ENCODE results near the gene KIF3A.

The KIF3A gene

DNA sequence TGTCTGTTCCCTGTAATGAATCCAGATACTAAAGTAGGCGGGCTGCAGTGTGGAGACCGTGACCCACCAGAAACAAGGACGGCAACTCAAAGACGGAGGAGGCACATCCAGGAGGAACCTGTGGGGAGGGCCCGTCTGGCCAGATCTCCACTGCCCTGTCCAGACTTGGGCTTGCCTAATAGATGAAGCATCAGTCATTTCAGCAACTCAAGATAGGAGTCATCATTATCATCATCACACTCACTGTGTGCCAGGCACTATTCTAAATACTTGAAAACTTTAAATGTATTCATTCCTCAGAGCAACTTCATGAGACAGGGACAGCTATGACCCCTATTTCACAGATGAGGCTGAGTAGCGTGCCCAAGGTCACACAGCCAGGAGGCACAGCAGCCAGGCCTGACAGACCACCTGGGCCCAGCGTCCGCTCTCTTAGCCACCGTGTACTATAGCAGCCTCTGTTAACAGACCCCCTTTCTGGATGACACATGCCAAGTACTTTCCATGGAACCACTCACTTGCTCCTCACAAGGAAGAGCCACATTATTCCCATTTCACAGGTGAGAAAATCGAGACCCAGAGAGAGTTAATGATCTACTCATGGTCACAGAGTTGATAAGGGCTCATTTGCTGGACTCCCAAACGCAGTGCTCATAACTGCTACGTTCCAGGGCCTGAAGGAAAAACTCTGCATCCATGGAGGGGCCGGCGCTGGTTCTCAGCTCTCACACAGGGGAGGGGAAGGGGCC, 68.5 kb downstream of the KIF3A start:
- H3K4me3 ChIP-seq (ENCODE audit: low read depth, low read length): no peak overlapping the region
- DNase-seq (ENCODE audit: low read depth): no peak

DNA sequence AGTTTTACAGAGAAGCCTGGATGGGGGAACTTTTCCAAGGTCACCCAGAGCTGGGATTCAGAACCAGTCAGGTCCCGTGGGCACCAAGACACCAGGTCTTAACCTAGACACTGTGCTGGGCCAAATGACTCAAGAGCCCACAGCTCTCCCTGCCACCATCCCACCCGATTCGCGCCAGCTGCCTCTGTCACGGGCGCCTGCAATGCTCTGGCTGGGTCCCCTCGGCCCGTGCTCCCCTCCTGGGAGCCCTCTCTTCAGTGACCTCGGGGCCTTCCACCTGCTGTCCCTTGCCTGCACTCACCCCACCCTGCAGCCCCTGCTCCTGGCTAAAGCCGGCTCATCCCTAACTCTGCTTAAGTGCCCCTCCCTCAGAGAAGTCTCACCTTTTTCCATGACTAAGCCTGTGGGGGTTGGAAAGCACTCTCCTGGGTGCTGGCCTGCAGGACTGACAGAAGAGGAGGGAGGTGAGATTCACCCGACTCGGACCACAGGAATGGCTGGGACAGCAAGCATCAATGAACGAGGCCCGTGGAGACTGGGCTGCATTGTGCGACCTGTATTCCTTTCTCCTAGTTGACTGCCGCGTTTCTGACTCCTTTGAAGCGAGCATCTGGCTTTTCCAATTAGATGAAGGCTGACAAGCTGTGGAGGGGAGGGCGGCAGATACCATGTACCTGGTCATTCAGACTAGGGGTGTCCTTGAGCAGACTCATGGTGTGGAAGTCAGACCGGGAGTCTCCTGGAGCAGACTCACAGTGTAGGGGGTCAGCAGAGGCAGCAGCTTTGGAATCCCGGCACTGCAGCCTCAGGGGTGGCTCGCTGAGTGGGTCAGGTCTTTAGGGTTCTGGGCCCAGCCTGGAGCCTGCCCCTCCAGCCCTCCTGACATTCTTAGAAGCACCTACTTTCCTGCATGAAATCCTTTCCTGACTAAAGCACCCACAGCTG, 69.3 kb downstream of the KIF3A start:
- DNase-seq (ENCODE audit: low read depth): no peak
- no peak overlapping the region for H3K4me3 ChIP-seq (ENCODE audit: low read depth, low read length)

DNA sequence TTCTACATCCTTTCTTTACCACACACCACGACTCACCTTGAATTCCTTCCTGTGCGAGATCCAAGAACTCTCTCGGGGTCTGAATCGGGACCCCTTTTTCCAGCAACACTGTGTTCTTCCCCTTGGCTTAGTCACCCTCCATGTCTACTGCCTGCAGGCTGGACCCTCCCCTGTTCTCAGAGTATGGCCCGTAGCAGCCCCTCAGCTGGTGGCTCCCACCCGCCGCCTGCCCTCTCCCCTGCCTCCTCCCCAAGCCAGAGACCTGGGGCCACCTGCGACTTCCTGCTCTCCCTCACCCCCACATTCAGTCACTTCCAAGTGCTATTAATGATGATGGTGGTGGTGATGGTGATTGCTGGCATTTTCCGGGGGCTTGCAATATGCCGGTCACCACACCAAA, 70.0 kb downstream of the KIF3A start:
- no peak for DNase-seq (ENCODE audit: low read depth)
- no peak overlapping the region for H3K4me3 ChIP-seq (ENCODE audit: low read depth, low read length)

DNA sequence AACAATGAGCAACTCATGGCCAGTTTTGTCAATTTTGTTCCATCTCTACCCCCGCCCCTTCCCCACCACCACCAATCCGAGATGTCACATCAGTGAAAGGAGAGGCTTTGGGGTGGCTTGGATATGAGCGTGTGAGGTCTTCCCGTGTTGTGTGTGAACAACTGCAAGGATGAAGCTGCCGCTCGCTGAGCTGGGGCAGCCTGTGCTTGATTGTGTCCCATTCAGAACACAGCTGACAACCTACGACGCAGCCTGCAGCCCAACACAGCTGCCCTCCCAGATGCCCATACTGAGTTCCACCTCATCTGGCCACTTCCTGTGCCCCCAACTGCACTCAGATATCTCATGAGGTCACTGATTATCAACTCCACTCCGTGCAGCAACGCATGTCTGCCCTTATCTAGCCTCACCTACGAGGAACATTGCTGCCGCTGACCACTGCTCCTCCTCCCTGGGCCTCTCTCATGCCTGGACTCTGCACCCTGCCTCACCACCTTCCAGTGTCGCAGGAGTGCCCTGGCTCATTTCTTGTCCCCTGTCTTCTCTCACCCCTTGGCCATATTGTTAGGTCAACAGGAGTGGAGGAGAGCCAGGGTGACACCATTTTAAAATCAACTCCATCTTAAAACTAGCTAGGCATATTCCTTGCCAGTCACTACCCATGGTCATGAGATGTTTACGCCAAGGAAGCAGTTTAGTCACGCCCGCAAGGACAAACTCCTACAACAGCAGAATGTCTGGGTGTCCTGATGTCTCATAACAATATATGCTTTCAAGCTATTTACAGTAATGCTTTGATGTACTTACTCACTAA, 70.8 kb downstream of the KIF3A start:
- H3K4me3 ChIP-seq (ENCODE audit: low read depth, low read length): no peak overlapping the region
- no peak for DNase-seq (ENCODE audit: low read depth)

DNA sequence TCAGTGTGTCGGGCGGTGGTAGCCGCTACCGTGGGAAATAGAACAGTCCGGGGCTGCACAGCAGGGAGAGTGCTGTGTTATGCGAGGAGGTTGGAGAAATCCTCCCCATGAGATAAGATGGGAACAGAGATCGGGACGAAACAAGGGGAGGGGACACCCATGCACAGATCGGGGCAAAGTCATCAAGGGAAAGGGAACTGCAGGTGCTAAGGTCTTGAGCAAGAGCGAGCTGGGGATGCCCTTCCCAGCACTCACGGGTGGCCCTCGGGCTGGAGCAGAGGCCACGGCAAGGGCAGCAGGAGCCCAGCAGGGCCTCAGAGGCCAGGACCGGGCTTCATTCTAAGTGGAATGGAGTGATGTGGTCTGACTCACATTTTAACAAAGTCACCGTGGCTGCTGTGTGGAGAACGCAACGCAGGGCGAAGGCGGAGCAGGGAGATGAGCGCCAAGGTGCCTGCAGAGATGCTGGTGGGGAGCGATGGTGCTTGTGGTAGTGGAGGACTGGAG, 71.7 kb downstream of the KIF3A start:
- no peak for DNase-seq (ENCODE audit: low read depth)
- no peak overlapping the region for H3K4me3 ChIP-seq (ENCODE audit: low read depth, low read length)

DNA sequence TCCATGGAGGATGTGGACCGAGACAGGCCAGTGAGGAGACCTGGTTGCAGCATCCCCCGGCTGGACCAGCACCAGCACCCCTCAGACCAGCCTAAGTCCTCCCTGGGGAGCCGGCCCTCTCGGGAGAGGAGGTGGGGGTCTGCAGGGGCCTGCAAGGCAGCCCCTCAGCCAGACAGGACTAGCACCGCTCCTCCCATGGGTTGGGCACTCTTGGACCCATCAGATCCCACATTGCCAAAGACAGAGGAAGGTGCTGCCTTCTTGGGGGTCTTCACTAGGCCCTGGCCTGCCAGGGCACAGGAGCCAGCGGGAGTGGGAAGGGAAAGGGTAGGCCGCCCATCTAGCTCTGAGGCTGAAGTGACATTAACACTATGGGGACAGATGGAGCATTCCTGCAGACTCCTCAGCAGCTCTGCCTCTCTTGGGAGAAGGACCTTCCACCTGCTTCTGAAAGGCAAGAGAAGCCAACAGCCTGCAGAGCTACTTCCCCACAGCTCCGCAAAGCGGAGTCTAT, 72.6 kb downstream of the KIF3A start:
- no peak overlapping the region for H3K4me3 ChIP-seq (ENCODE audit: low read depth, low read length)
- DNase-seq (ENCODE audit: low read depth): no peak

DNA sequence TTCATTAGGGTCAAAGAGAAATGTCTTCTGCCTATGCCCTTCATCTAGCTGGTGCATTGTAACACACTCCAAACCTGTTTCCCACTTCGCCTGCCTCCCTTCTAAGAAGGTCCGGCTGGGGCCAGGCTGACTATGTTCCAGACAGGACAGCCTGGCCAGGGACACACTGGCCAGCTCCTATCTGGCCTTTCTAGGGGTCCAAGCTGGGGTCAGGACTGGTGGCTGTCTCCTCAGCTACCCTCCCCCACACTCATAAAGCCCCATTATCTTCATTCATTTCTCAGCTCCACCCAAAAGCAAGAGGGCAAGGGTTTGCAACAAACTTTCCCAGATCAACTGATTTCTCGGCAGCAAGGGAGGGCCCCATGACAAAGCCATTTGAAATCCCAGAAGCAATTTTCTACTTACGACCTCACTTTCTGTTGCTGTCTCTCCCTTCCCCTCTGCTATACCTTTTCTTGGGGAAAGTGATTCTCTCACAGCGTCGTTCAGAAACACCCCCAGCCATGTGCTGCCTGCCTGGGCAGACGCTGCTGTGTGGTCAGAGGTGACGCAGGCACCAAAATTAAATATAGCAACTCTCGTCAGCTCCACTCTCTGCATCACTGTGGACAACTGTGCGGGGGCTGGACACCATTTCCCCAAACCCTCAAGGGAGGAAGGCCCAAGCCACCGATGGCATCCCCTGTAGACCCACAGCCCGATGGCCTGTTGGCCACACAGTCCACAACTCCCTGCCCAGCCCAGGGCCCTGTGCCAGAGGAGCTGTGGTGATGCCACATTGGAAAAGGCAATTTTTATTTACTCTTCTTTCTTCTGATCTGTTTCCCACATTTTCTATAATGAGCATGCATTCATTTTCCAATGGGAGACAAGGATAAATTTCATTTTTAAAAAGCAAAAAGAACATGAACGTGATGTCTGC, 73.3 kb downstream of the KIF3A start:
- no peak for DNase-seq (ENCODE audit: low read depth)
- no peak overlapping the region for H3K4me3 ChIP-seq (ENCODE audit: low read depth, low read length)

DNA sequence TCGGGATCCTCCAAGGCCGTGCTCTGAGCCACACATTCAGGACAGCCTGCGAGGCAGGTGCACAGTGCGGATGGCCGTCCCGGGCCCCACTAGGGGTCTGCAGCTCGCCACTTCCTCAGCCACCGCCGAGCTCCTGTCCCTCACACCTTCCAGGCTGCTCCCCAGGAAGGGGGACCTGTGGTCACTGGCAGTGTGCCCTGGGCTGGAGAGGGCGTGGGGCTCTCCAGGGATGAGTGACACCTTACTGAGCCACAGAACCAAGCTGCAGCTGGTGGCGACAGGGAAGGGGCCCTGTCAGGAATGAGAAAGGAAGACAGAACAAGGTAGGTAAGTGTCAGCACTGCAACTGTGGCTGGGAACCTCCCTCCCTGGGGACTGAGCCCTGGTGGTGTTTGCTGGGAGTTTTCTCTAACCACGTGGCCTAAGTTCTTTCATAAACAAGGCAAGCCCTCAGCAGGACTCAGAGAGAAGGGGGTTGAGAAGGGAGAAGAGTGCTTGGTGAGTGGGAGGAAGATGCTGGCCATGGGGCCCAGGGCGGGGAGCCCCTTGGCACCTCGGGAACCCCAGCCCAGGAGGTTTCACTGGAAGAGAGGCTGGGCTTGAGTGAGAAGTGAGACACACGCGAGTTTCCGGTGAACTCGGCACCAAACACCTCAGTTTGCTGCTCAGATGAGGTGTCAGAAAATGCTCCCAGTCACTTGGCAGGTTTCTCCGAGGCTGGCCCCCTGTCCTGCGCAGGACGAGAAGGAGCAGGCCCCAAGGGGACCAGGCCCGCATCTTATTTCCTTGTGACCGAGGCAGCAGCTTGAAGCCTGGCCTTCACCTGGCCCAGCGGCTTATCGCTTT, 74.2 kb downstream of the KIF3A start:
- no peak overlapping the region for H3K4me3 ChIP-seq (ENCODE audit: low read depth, low read length)
- no peak for DNase-seq (ENCODE audit: low read depth)

DNA sequence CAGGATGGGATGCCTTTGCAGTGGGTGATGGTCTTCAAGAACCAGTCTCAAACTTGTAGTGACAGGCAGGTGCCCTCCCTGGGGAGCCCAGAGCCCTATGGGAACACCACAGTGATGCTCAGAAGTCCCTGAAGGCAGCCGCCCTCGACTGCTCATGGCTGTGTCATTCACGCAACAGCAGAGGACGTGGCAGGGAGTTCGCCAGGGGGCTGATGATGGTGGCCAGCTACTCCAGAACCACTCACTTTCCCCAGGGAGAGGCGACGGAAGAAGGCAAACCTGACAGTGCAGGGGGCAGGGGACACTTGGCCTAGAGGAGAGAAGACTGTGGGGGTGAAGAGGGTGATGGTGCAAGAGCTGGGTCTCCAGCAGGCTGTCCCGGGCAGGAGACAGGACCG, 75.3 kb downstream of the KIF3A start:
- no peak overlapping the region for H3K4me3 ChIP-seq (ENCODE audit: low read depth, low read length)
- DNase-seq (ENCODE audit: low read depth): no peak

DNA sequence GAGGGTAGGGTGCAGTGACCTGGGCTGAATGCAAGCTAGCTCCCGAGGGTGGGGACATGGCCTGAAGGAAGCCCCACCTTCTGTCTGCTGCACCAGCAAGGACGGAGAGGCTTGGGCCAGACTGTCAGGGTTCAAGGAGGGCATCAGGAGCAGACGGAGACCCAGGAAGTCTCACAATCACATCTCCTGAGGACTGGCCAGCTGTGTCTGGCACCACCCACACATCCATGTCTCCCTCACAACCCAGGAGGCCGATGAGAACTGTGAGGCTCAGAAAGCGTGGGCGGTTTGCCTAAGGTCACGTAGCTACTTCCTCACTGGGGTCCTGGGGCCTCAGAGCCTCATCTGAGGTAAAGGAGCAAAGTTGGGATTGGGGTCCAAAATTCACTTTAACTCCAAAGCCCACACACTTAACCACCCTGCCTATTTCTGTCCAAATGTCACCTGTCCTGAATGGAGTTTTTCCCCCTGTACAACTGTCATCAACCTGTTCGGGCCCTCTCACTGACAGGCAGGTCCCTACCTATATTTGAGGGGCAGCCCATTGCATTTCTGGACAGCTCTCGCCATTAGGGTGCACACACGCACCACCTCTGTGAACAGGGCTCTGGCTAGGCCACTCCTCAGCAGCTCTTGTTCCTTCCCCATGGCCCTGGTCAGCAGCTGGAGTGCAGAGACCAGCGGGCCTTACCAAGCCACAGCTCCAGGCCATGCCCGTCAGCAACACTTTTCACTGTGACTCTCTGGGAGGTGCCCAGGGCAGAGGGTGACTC, 75.9 kb downstream of the KIF3A start:
- no peak overlapping the region for H3K4me3 ChIP-seq (ENCODE audit: low read depth, low read length)
- DNase-seq (ENCODE audit: low read depth): no peak

DNA sequence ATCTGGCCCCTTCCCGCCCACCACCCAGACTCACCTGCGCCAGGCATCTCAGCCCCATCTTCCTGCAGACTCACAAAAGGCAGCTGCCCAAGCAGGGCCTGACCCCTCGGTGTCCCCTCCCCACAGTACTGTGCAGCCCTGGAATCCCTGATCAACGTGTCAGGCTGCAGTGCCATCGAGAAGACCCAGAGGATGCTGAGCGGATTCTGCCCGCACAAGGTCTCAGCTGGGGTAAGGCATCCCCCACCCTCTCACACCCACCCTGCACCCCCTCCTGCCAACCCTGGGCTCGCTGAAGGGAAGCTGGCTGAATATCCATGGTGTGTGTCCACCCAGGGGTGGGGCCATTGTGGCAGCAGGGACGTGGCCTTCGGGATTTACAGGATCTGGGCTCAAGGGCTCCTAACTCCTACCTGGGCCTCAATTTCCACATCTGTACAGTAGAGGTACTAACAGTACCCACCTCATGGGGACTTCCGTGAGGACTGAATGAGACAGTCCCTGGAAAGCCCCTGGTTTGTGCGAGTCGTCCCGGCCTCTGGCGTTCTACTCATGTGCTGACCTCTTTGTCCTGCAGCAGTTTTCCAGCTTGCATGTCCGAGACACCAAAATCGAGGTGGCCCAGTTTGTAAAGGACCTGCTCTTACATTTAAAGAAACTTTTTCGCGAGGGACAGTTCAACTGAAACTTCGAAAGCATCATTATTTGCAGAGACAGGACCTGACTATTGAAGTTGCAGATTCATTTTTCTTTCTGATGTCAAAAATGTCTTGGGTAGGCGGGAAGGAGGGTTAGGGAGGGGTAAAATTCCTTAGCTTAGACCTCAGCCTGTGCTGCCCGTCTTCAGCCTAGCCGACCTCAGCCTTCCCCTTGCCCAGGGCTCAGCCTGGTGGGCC, 77.5 kb downstream of the KIF3A start:
- DNase-seq (ENCODE audit: low read depth): no peak
- H3K4me3 ChIP-seq (ENCODE audit: low read depth, low read length): no peak overlapping the region

DNA sequence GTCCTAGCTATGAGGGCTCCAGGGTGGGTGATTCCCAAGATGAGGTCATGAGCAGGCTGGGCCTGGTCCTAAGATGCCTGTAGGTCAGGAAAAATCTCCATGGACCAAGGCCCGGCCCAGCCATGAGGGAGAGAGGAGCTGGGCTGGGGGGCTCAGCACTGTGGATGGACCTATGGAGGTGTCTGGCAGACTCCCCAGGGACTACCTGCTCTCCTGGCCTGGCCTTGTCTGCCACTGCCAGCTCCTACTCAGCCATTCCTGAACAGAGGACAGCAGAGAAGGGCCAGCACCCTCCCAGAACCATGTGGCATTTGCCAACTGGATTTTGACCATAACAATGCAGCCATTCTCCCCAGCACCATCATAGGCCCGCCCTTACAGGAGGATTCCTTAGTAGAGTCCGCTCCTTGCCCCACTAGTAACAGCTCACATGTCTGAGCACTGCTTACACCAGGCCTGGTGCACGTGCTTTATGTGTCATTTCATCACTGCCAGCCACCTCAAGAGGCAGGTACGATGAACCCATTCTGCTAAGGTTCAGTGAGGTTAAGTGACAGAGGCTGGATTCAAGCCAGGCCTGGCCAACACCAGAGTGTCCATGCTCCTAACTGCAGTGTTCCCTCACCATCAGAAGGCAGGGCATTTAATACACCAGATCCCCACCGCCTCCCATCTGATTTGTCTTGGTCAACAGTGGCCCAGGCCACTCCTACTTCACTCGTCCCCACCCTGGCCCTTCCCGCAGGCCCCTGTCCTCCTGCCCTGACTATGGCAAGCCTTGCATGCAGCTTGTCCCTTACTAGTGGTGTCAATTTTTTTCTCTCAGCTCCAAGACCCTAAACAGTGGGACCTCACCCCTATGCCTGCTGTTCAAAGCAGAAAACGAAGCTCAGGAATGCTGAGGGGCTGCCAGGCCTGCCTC, 78.7 kb downstream of the KIF3A start:
- H3K4me3 ChIP-seq (ENCODE audit: low read depth, low read length): no peak overlapping the region
- no peak for DNase-seq (ENCODE audit: low read depth)

DNA sequence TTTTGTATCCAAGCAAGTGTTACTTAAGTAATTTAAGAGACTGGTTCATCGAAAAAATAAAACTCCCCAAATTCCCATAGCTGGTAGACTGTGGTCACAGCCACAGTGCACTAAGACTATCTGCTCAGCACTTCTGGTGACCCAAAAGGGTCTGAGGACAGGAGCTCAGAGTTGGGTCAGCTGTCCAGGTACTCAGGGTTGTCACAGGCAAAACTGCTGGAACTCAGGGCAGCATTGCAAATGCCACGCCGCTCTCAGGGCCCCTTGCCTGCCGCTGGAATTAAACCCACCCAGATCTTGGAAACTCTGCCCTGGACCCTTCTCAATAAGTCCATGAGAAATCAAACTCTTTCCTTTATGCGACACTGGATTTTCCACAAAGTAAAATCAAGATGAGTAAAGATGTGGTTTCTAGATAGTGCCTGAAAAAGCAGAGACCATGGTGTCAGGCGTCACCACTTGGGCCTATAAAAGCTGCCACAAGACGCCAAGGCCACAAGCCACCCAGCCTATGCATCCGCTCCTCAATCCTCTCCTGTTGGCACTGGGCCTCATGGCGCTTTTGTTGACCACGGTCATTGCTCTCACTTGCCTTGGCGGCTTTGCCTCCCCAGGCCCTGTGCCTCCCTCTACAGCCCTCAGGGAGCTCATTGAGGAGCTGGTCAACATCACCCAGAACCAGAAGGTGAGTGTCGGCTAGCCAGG, 79.5 kb downstream of the KIF3A start, which contains the start of gene IL13:
Gene IL13, plus strand, starts transcription at position 498 of the 705 bp plus-strand sequence. Its CDS starts 14 bp downstream, at position 512.
- DNase-seq (ENCODE audit: low read depth): no peak
- H3K4me3 ChIP-seq (ENCODE audit: low read depth, low read length): no peak within 1 kb of the TSS

DNA sequence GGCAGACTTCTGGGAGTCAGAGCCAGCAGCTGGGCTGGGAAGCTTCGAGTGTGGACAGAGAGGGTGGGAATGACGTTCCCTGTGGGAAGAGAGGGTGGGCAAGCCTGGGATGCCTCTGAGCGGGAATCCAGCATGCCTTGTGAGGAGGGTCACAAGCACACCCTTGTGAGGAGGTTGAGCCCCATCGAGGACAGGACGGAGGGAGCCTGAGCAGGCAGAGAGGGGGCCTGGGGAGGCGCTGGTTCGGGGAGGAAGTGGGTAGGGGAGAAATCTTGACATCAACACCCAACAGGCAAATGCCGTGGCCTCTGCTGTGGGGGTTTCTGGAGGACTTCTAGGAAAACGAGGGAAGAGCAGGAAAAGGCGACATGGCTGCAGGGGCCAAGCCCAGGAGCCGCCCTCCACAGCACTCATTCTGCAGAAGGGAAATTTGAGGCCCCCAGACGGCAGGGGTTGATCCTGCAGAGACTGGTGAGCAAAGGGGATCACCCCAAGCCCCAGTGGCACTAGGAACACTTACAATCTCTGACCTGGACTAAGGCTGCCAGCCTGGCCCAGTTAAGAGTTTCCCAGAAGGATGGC, 80.5 kb downstream of the KIF3A start:
- H3K4me3 ChIP-seq (ENCODE audit: low read depth, low read length): peak overlapping the region; percentile 45
- DNase-seq (ENCODE audit: low read depth): no peak

All from skeletal muscle cell (primary cell).